Adrenal gland (tissue), 5 donors: ENCODE measurements around the gene RCOR1.

Experiments used
- CTCF ChIP-seq, 6 experiments: fragments of 450-650 bp in 4 of 6; fragments of 200-600 bp in 2 of 6; sonication (generic) in 1 of 6; IDR thresholded peaks; 1 replicate in 5 of 6; 2 replicates in 1 of 6; pipeline versions ENCODE4 v1.5.1 to v1.8.0; 2016 to 2021; ENCODE audit warnings: antibody characterized with exemption in 6 of 6, mild to moderate bottlenecking in 2 of 6, moderate library complexity in 1 of 6
- POLR2A ChIP-seq, 2 donors: fragments of 450-650 bp; IDR thresholded peaks; one replicate each; pipeline ENCODE4 v1.6.1; 2017; ENCODE audit warnings: antibody characterized with exemption in 2 of 2, mild to moderate bottlenecking in 2 of 2, moderate library complexity in 1 of 2
- donor health status: DM: no; HTN: no; CAD: no.

- no peak for TF ChIP-seq CTCF (IDR thresholded peaks at IDR 0.05)
- TF ChIP-seq POLR2A (IDR thresholded peaks at IDR 0.05): no peak
Measured at GRCh38 chr14:102662636-102663430, 70.4 kb downstream of the RCOR1 start.
